Measurements from ENCODE around the gene TRIM52. TPM values are rescaled to one million over a fixed set of nuclear protein-coding genes. Genes with fewer than 3 reads are reported as not detected.
"Not testable (repeated sequence)": the region's sequence is repeated elsewhere in the genome, so short reads cannot be mapped to it uniquely, and the experiment has no call there.

The TRIM52 gene
- total RNA-seq (ENCODE audit: low replicate concordance), result 7.9 and 9.4 TPM in 2 replicates

DNA sequence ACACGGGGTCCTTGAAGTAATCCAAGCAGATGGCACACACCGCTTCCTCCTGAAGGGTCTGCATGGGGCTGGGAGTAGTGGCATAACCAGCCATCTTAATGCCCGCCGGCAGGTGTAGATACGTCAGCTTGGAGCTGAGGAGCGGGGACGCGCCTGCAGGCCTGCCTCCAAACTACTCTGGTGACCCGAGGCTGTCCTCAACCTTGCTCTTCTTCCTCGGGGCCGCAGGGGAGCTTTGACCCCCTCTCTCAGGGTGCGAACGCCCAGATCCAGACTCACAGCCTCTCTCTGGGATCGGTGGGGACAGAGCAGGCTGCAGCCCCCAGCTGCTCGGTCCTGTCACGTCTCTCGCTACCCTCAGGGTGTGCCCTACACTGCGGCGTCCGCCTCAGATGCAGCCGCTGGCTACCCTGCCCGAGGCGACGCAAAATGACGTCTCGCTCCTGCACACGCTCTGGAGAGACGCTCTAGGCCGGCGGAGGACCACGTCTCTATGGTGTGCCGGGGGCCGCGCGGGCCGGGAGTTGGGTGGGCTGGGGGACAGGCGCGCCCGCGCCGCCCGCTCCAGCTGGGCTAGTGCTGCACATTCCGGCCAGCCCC, at the start of gene TRIM52:
TRIM52 (minus strand) TSS at position 424 of the 600 bp plus-strand sequence; CDS start at position 94, 330 bp downstream.
- peak within 1 kb of the TSS; percentile 100 for H3K4me2 ChIP-seq
- peak within 1 kb of the TSS; percentile 100 for H3K4me3 ChIP-seq
- peaks cover 3% of the 10 kb centered on the region for H3K36me3 ChIP-seq
- peak within 1 kb of the TSS; percentile 89 for H3K9ac ChIP-seq
- peaks cover 40% of the 10 kb centered on the region for H3K4me1 Mint-ChIP-seq
- peaks cover 72% of the 10 kb centered on the region for H3K79me2 ChIP-seq (ENCODE audit: low read depth)
- peaks cover 15% of the 10 kb centered on the region for H3K4me1 ChIP-seq
- H3K27ac ChIP-seq, result peak within 1 kb of the TSS; percentile 89
- peaks cover 46% of the 10 kb centered on the region for H3F3A ChIP-seq (ENCODE audit: low read depth)
- H3K9me3 ChIP-seq (ENCODE audit: low read depth), result no peaks in the 10 kb centered on the region
- peak within 1 kb of the TSS; percentile 99 for H3K4me3 Mint-ChIP-seq
- TF ChIP-seq, protein P1, sequence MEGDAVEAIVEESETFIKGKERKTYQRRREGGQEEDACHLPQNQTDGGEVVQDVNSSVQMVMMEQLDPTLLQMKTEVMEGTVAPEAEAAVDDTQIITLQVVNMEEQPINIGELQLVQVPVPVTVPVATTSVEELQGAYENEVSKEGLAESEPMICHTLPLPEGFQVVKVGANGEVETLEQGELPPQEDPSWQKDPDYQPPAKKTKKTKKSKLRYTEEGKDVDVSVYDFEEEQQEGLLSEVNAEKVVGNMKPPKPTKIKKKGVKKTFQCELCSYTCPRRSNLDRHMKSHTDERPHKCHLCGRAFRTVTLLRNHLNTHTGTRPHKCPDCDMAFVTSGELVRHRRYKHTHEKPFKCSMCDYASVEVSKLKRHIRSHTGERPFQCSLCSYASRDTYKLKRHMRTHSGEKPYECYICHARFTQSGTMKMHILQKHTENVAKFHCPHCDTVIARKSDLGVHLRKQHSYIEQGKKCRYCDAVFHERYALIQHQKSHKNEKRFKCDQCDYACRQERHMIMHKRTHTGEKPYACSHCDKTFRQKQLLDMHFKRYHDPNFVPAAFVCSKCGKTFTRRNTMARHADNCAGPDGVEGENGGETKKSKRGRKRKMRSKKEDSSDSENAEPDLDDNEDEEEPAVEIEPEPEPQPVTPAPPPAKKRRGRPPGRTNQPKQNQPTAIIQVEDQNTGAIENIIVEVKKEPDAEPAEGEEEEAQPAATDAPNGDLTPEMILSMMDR (IDR thresholded peaks at IDR 0.05), result peak; percentile 20
- TF ChIP-seq EZH2 (IDR thresholded peaks at IDR 0.05), result no peak
- TF ChIP-seq EZH2phosphoT487 (IDR thresholded peaks at IDR 0.05), result no peak
- peaks cover 13% of the 10 kb centered on the region for H3K36me3 Mint-ChIP-seq
- no peaks in the 10 kb centered on the region for H3K27me3 ChIP-seq
- peaks cover 57% of the 10 kb centered on the region for H4K20me1 ChIP-seq (ENCODE audit: low read depth)
- peak within 1 kb of the TSS; percentile 92 for H3K27ac Mint-ChIP-seq
- DNase-seq (ENCODE audit: low spot score), result peak; percentile 97
- peaks cover 6% of the 10 kb centered on the region for H3K27me3 Mint-ChIP-seq (ENCODE audit: insufficient read depth, low read depth)
- H3K9me3 Mint-ChIP-seq, result no peaks in the 10 kb centered on the region
- peak within 1 kb of the TSS; percentile 97 for H2AFZ ChIP-seq (replicated peaks)

DNA sequence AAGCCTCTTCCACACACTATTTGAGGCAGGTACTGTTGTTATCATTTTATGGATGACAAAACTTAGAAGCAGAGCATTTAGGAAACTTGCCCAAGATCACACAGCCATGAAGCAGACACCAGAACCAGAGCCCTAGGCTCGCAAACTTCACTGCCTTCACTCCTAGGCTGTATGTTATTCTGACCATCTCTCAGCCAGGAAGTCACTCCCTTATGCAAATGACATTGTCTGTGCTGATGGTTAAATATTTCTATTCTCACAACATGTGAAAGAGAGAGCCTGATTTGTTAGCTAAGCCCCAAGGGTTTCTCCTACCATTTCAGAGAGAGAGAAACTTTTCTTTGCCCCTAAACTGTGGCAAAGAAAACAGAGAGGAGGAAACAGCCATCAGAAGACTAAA, 26.4 kb upstream of the TRIM52 start:
- not testable (repeated sequence) for H3K9me3 Mint-ChIP-seq; H2AFZ ChIP-seq (replicated peaks); H3K36me3 Mint-ChIP-seq; H3K4me3 ChIP-seq; H3K9ac ChIP-seq; H3K4me1 Mint-ChIP-seq; H3F3A ChIP-seq (ENCODE audit: low read depth); H3K27me3 Mint-ChIP-seq (ENCODE audit: insufficient read depth, low read depth); H3K27me3 ChIP-seq; H3K4me2 ChIP-seq; H3K36me3 ChIP-seq; H3K27ac ChIP-seq; H3K4me3 Mint-ChIP-seq; DNase-seq (ENCODE audit: low spot score); H3K27ac Mint-ChIP-seq; H3K4me1 ChIP-seq; H3K9me3 ChIP-seq (ENCODE audit: low read depth)
- Histone ChIP-seq H3K79me2 (ENCODE audit: low read depth) (peaks cover 60% of the 10 kb centered on the region), H4K20me1 (ENCODE audit: low read depth) (peaks cover 55% of the 10 kb centered on the region)

DNA sequence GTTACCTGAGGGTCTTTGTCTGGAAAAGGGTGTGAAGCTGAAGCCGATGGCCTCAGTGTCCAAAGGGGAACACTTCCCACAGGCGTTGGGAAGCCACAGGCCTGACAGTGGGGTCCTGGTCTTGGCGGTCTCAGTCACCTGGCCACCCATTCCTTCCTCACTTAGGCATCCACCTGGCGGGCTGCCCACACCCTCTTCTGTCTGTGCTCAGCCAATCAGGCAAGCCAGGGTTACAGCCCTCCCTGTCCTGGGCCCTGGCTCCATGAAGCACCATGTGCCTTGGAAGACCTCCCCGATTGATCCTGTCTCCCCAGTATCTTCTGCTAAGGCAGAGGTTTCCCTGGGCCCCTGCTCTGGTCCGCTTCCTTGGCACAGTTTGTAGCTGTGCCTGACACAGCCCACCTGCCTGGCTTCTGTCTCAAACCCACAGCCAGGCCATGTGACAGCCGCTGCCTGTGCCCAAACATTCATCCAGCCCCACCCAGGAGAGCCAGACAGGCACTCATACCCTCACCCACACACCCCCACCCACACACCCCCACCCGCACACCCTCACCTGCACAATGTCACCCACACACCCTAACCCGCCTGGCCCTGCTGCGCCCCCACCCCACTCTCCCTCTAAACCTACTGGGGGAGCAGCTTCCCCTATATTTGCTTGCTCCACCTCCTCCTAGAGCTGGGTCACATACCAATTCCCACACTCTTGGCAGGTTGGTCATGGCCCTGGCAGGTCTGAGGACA, 25.2 kb upstream of the TRIM52 start:
- not testable (repeated sequence) for H3K36me3 ChIP-seq; H3K27ac Mint-ChIP-seq; H2AFZ ChIP-seq (replicated peaks); H3K9me3 Mint-ChIP-seq; H3K27me3 Mint-ChIP-seq (ENCODE audit: insufficient read depth, low read depth); H3K4me3 ChIP-seq; H3K9me3 ChIP-seq (ENCODE audit: low read depth); H3K4me3 Mint-ChIP-seq; H3K4me1 ChIP-seq; H3K4me1 Mint-ChIP-seq; H3K4me2 ChIP-seq; H3K9ac ChIP-seq; H3K27me3 ChIP-seq; H3F3A ChIP-seq (ENCODE audit: low read depth); H3K27ac ChIP-seq; DNase-seq (ENCODE audit: low spot score); H3K36me3 Mint-ChIP-seq
- Histone ChIP-seq H4K20me1 (ENCODE audit: low read depth) (peaks cover 62% of the 10 kb centered on the region), H3K79me2 (ENCODE audit: low read depth) (peaks cover 67% of the 10 kb centered on the region)

DNA sequence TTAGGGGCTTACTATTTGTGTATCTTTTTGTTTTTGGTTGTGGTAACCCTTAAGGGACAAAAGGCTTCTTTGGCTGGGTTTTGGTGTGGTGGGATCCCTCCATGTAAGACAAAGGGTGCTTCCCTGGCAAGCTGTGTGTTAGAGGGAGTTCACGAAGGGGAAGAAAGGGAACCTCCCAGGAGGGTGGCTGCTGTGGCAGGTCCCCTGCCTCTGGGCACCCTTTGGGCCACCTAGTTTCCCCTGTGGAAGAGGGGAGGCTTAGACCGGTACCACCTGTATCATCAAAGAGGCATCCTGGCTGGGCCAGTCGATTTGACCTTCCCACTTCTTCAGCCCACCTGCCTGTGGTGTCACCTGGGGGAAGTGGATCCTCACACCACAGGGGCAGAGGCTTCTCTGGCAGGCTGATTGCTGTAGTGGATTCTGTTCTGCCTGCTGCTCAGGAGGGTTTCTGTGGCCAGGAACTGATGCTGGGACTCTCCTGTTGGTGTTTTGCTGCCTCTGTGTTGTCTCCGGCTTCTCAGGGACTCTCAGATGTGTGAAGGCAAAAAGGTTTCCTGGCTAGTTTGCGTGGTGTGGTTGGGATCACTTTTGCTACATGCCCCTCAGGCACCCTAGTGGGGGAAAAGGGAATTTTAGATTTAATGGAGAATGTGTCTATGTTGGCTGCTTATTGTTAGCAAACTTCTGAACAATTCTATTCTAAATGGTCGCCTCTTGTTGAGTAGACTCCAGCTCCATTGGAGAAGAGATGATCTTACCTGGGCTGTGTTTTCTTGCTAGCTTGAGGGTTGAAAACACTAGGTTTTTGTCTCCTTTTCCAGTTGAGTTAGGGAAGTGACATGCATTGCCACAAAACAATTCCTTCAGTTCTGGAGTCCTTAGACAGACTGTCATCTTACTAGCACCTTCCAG, 23.2 kb upstream of the TRIM52 start:
- not testable (repeated sequence) for H3K4me2 ChIP-seq; H3K36me3 Mint-ChIP-seq; H3K4me1 ChIP-seq; H3K4me3 ChIP-seq; H3K27ac Mint-ChIP-seq; H3K27me3 Mint-ChIP-seq (ENCODE audit: insufficient read depth, low read depth); H3K9me3 Mint-ChIP-seq; H3K4me1 Mint-ChIP-seq; H3K9ac ChIP-seq; H3F3A ChIP-seq (ENCODE audit: low read depth); H3K27ac ChIP-seq; H3K27me3 ChIP-seq; H2AFZ ChIP-seq (replicated peaks); H3K36me3 ChIP-seq; DNase-seq (ENCODE audit: low spot score); H3K9me3 ChIP-seq (ENCODE audit: low read depth)
- Histone ChIP-seq H4K20me1 (ENCODE audit: low read depth) (peaks cover 62% of the 10 kb centered on the region), H3K79me2 (ENCODE audit: low read depth) (peaks cover 86% of the 10 kb centered on the region)
- H3K4me3 Mint-ChIP-seq, result peak overlapping the region; percentile 75

Measured in neural progenitor cell (in vitro differentiated cells).